Measurements from ENCODE around the gene DCLK1. TPM values are rescaled to one million over a fixed set of nuclear protein-coding genes. Genes with fewer than 3 reads are reported as not detected.

DCLK1 gene
- total RNA-seq, 2 donors from 2014 or later: 2.6 to 8.6 TPM

GRCh38 chr13:36114233-36114632 is 16.9 kb downstream of the DCLK1 start:
- H3K9me3 ChIP-seq: no peaks in the 10 kb centered on the region
- no peaks in the 10 kb centered on the region for H3K36me3 ChIP-seq (replicated peaks in 1 of 2; ENCODE audit: insufficient read depth in 1 of 2, low read depth in 2 of 2)
- H3K4me3 ChIP-seq: no peak overlapping the region
- no peak overlapping the region for H3K27ac ChIP-seq
- H3K27me3 ChIP-seq: no peaks in the 10 kb centered on the region
- no peak for DNase-seq
- no peak for TF ChIP-seq POLR2A (IDR thresholded peaks at IDR 0.05)
- intact Hi-C loops (cut with DNase I): no loop called here
- 79 to 84% methylated on average over 1 of the region's 1 CpG for WGBS, 2 donors
- H3K4me1 ChIP-seq: no peaks in the 10 kb centered on the region
- no peak for ATAC-seq

- intact Hi-C loops (cut with DNase I): no loop called here
These were observed 22.2 kb downstream of the DCLK1 start for GRCh38 chr13:36108954-36109353.

GRCh38 chr13:36108342-36108741 is 22.8 kb downstream of the DCLK1 start:
- ATAC-seq (no peak), DNase-seq (no peak)
- no peaks in the 10 kb centered on the region for H3K4me1 ChIP-seq
- intact Hi-C loops (cut with DNase I): no loop called here
- no peak overlapping the region for H3K4me3 ChIP-seq
- 69 to 70% methylated on average over 7 of the region's 7 CpGs for WGBS, 2 donors
- no peaks in the 10 kb centered on the region for H3K9me3 ChIP-seq
- TF ChIP-seq CTCF (IDR thresholded peaks at IDR 0.05) (no peak), POLR2A (IDR thresholded peaks at IDR 0.05) (no peak)
- no peak overlapping the region for H3K27ac ChIP-seq
- H3K27me3 ChIP-seq: no peaks in the 10 kb centered on the region
- no peaks in the 10 kb centered on the region for H3K36me3 ChIP-seq (replicated peaks in 1 of 2; ENCODE audit: insufficient read depth in 1 of 2, low read depth in 2 of 2)

More at GRCh38 chr13:36108954-36109353, 22.2 kb downstream of the DCLK1 start:
- H3K4me1 ChIP-seq: no peaks in the 10 kb centered on the region
- DNase-seq: no peak
- H3K9me3 ChIP-seq: no peaks in the 10 kb centered on the region
- no peaks in the 10 kb centered on the region for H3K27me3 ChIP-seq
- H3K4me3 ChIP-seq: no peak overlapping the region
- H3K36me3 ChIP-seq (replicated peaks in 1 of 2; ENCODE audit: insufficient read depth in 1 of 2, low read depth in 2 of 2): no peaks in the 10 kb centered on the region
- ATAC-seq: no peak
- H3K27ac ChIP-seq: no peak overlapping the region
- WGBS, 2 donors: 62% methylated on average over 2 of the region's 2 CpGs
- TF ChIP-seq CTCF (IDR thresholded peaks at IDR 0.05) (no peak), POLR2A (IDR thresholded peaks at IDR 0.05) (no peak)

GRCh38 chr13:36107521-36107920 is 23.7 kb downstream of the DCLK1 start:
- H3K4me1 ChIP-seq: no peaks in the 10 kb centered on the region
- H3K27ac ChIP-seq: no peak overlapping the region
- no peak overlapping the region for H3K4me3 ChIP-seq
- H3K9me3 ChIP-seq: no peaks in the 10 kb centered on the region
- WGBS, 2 donors: 62 to 65% methylated on average over 1 of the region's 1 CpG
- no peaks in the 10 kb centered on the region for H3K27me3 ChIP-seq
- intact Hi-C loops (cut with DNase I): no loop called here
- TF ChIP-seq CTCF (IDR thresholded peaks at IDR 0.05) (no peak), POLR2A (IDR thresholded peaks at IDR 0.05) (no peak)
- no peaks in the 10 kb centered on the region for H3K36me3 ChIP-seq (replicated peaks in 1 of 2; ENCODE audit: insufficient read depth in 1 of 2, low read depth in 2 of 2)
- DNase-seq (no peak), ATAC-seq (no peak)

GRCh38 chr13:36105726-36106125 is 25.5 kb downstream of the DCLK1 start:
- Histone ChIP-seq H3K9me3 (no peaks in the 10 kb centered on the region), H3K36me3 (replicated peaks in 1 of 2; ENCODE audit: insufficient read depth in 1 of 2, low read depth in 2 of 2) (no peaks in the 10 kb centered on the region), H3K4me1 (no peaks in the 10 kb centered on the region), H3K27ac (no peak overlapping the region), H3K4me3 (no peak overlapping the region), H3K27me3 (no peaks in the 10 kb centered on the region)
- intact Hi-C loops (cut with DNase I): no loop called here
- DNase-seq: no peak
- TF ChIP-seq CTCF (IDR thresholded peaks at IDR 0.05) (no peak), POLR2A (IDR thresholded peaks at IDR 0.05) (no peak)
- no peak for ATAC-seq
- WGBS, 2 donors: 42 to 49% methylated on average over 3 of the region's 3 CpGs

All from body of pancreas (tissue), 4 donors.